Measurements from ENCODE around the gene IGF2BP1.
"Not testable (repeated sequence)": the region's sequence is repeated elsewhere in the genome, so short reads cannot be mapped to it uniquely, and the experiment has no call there.

The IGF2BP1 gene

DNA sequence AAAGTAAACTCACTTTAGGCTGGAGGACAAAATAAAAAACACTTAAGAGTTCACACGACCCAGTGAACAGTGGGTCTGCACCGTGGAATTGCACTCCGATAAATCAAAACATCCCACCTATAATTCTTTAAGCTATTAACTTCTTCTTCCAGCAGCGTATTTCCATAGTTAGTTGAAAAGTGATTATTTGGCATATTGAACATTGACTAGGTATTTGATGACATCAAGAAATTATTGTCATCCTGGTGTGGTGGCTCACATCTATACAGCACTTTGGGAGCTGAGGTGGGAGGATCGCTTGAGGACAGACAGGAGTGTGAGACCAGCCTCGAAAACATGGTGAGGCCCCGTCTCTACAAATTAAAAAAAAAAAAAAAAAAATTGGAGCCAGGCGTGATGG, 23.4 kb downstream of the IGF2BP1 start:
- DNase-seq = no peak

DNA sequence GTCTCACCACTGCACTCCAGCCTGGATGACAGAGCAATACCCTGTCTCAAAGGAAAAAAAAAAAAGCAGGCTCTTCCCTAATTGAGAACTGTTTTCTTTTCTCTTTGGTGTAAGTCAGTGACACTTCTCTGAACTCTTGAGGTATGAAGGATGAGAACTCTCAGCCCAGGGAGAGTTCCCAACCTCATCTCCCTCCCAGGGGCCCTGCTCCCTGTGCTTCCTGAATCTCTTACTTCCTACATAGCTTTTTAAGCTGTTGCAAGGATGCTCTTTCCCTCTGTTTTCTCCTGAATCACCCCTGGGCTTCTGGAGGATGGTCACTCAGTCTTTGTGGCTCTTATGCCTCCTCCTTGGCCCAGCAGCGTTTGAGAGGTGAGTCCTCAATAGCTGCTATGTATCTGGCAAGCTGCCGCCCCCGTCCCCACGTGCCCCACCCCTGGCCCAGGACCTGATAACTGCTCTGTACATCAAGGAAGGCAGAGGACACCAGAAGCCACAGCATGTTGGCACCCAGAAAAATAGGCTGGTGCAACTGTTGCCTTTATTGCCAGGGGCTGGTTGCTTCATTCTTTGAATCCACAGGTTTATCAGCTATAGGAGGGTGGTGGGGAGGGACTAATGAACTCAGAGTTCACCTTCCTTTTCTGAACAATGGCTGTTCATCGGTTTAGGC, 24.0 kb downstream of the IGF2BP1 start:
- peak; percentile 84 for DNase-seq

DNA sequence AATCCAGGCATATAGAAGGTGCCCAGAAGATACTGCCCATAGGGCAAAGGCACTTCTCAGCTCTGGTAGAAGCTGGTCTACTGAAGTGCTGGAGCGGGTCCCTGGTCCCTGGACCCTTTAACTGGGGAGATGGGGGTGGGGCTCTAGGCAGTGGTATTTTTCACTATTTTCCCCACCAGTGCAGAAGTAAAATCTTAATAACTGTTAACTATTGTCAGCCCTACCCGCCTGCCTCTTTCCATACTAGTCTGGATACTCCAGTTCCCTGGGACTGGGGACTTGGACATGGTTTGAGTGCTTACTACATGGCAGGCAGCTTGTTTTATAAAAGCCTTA, 24.6 kb downstream of the IGF2BP1 start:
- DNase-seq = no peak

DNA sequence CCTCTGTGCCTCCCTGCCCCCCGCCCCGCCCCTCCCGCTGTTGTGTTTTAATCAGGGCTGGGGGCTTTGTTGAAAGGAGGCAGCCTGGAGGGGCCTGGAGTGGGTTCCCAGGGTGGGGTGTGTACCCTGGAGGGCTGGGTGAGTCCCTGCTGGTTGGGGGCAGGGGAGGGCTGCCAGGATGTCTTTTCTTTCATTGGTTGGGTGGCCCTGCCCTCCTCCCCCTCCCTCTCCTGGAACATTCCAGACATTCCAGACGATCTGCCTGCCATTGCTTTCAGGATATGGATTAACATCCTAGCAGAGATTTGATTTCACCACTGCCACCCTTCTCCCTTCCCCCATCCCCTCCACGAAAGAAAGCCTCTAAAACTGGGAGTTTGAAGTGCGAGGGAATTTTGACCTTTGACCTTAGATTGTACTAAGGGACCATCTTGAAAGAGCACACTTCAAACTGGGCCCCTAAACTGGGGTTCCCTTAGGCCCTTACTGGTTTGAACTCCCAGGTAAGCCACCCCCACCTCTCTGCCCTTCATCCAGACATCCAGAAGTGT, 25.3 kb downstream of the IGF2BP1 start:
- peak; percentile 93 for DNase-seq

DNA sequence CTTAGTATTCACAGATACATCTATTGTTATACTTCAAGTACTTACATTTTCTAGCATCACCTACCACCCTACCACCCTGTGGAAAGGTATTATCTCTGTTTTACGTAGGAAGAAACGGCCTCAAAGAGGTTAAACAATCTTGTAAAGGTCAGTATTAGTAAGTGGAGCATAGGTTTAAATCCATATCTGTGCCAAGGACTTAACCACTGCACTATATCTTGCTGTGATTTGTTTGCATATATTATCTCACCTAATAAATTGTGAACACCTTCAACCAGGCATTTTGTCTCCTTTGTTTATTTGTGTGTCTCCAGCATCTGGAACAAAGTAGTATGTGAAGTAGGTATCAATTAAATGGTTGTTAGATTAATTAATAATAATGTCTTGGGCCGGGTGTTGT, 27.3 kb downstream of the IGF2BP1 start:
- no peak for DNase-seq

DNA sequence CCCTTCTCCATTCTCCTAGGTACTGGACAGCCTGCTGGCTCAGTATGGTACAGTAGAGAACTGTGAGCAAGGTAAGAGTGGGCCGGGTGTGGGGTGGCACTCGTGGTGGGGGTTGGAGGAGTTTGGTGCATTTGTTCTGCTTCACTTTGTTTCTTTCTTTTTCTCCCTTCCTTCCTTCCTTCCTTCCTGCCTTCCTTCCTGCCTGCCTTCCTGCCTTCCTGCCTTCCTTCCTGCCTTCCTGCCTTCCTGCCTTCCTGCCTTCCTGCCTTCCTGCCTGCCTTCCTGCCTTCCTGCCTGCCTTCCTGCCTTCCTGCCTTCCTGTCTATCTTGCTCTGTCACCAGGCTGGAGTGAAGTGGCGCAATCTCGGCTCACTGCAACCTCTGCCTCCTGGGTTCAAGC, 29.3 kb downstream of the IGF2BP1 start:
- not testable (repeated sequence) for DNase-seq

DNA sequence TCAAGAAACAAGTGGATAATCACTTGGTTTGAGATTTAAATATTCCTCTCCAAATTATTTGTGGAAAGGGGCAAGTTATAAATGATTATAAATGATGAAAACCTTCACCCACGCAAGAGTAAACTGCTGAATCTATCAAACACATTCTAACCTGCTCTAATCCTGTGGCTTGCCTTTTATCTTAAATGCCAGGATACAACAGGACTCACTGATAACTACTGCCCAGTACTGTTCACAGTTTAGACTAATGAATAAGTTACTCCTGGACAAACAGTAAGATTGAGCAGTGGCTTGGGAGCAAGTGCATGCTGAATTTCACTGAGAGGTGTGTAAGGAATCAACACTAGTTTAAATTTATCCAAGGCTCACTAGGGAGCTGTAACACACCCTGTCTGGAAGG, 31.1 kb downstream of the IGF2BP1 start:
- DNase-seq = no peak

DNA sequence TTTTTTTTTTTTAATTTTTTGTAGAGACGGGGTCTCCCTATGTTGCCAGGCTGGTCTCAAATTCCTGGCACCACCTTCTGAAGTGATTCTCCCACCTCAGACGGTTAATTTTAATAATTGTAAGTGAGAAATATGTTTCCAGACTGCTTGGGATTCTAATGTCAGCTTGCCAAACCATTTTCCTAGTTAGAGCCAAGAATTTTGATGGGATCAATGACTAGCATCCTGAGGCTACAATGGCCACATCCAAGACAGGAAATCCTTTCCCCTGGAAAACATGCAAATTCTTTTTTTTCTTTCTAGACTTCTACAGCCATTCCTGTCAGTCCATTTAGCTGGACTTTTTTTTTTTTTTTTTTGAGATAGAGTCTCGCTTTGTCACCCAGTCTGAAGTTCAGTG, 32.6 kb downstream of the IGF2BP1 start:
- peak; percentile 50 for DNase-seq

DNA sequence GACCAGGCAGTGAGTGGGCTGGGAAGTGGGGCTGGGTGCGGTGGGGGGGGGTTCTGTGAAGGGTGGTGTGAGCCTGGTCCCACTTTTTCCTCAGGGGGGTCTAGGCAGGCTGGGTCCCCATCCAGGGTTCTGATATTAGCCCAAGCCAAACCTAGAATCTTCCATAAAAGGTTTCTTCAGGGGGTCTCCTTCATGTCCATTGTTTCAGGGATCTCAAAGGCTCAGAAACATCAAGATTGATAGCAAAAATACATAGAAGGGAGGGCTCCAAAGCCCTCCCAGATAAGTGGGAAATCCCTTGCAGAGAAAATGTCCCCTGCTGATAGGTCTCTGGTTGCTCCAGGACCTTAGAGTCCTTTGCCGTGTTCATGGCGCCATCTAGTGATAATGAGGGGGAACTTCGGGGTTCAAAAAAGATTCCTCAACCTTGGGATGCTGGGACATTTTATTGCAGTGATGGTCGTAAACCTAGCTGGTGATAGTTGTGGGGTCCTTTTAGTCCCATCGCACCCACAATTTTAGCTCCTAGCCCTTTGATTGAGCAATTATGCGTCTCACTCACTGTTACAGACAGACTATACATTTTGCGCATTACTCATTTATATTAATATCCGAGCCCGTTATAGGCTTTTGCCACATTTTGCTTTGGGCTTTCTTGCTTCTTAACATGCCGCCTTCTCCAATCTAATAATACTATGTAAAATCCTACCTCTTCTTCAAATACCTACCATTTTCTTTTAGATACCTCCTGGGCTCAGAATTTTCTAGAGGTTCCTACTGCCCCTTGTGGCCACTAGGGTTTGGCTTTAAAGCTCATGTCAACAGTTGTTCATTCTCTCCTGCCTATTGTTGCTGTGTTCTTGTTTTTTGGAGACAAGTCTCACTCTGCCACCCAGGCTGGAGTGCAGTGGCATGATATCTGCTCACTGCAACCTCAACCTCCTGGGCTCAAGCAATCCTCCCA, 35.1 kb downstream of the IGF2BP1 start:
- DNase-seq = peak; percentile 82

DNA sequence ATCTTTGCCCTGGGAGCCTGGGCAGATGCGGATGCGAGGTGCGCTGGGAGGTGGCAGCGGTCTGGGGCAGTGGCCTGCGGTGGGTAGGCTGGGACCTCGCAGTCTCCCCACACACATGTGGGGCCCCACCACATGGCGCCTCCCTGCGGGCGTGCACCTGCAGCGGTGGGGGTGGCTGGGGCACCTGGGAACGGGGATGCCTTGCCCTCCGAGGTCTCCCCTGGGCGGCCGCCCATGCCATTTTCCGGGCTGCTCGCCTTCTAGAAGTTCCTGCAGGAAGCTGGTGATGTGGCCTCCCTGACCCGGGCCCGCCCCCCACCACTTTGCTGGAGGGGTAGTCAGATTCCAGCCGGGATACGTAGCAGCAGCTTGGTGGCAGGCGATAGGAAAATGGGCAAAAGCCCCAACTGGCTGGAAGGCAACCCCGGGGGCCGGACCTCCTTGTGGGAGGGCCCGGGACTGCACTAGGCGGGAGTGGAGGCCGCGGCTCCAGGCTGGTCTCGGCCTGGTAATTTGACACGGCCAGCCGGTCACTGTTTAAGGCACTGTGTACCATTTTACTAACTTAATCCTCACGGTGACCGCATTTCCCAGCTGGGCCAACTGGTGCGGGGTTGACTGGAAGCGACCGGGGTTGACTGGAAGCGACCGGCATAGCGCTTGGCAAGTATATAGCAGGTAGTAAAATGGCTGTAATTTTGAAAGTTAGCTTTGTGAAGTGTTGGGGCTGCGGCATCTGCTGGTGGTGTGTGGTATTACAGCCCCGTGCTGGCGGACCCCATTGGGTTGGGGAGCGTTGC, 38.5 kb downstream of the IGF2BP1 start:
- peak; percentile 44 for DNase-seq

DNA sequence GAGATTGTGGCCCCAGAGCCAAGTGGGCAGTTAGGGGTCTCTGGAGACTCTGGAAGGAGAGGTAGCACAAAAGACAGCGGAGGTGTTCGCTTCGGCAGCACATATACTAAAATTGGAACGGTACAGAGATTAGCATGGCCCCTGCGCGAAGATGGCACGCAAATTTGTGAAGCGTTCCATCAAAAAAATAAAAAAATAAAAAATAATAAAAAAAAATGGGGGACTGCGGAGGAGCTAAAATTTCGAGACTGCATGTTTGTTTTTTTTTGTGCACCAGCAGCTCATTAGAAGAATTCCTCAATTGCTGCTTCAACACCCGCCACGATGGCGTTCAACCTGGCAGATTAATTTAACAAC, 39.1 kb downstream of the IGF2BP1 start:
- no peak for DNase-seq

DNA sequence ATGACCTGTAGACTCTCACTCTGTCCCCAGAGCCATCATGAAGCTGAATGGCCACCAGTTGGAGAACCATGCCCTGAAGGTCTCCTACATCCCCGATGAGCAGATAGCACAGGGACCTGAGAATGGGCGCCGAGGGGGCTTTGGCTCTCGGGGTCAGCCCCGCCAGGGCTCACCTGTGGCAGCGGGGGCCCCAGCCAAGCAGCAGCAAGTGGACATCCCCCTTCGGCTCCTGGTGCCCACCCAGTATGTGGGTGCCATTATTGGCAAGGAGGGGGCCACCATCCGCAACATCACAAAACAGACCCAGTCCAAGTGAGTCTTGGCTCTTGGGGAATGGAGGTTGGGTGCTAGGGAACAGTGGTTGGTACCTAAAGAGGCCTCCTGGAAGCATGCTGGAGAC, 41.0 kb downstream of the IGF2BP1 start:
- DNase-seq = no peak

DNA sequence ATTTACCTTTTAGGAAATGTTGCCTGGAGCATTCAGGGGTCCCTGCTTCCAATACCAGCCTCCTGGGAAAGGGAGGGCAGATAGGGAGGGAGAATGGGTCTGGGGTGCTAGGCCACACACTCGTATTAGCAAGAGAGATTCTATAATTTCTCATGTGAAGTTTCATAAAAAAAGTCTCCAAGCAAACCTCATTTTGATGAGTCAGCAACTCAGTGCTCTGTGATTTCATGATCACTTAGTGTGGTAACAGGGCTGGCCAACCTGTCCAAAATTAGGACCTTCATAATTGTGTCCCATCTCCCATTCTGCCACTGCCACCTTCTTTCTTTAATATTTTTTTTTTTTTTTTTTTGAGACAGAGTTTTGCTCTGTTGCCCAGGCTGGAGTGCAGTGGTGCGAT, 41.4 kb downstream of the IGF2BP1 start:
- DNase-seq = no peak

DNA sequence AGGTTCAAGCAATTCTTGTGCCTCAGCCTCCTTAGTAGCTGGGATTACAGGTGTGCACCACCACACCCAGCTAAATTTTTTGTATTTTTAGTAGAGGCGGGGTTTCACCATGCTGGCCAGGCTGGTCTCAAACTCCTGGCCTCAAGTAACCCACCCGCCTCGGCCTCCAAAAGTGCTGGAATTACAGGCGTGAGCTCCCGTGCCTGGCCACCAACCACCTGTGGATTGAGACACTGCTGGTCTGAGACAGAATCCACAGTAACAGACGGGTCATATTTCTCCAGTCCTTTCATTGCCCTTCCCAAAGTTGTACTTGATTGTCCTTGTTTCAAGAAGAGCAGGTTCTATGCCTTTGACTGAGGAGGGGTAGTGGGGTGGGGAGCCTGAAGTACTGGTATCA, 42.3 kb downstream of the IGF2BP1 start:
- DNase-seq = not testable (repeated sequence)

DNA sequence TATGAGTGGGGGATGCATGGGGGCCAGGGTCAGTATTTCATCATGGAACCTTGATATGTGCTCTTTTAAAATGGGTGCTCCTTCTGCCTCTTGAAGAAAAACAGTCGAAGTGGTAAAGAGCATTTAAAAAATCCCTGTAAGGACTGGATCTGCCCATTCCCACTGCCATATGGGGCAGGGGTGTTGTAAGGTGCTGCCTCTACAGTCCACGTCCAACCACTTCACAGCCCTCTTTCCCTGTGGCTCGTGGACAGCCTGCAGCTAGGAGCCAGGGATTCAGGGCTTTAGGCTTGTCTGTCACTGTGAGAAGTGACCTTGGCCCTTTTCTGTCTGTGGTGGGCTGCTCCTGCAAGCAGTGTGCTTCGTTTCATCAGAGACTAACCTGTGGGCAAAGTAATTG, 44.3 kb downstream of the IGF2BP1 start:
- no peak for DNase-seq

DNA sequence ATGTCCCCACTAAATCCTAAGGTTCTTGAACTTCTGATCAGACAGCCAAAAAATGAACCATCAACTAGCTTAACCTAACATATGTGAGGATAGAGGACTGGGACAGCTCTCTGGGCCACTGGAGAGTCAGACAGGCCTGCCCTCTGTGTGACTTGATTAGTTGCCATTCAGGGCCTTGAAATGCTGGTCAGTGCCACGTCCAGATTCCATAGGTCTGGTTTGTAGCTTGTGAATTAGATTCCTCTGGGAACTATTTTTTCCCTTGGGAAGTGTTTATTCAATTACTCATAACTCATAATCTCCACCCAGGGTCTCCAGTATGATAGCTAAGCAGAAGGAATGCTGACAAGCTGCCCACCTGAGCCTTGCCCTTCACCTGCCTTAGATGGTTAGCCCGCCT, 48.2 kb downstream of the IGF2BP1 start:
- no peak for DNase-seq

DNA sequence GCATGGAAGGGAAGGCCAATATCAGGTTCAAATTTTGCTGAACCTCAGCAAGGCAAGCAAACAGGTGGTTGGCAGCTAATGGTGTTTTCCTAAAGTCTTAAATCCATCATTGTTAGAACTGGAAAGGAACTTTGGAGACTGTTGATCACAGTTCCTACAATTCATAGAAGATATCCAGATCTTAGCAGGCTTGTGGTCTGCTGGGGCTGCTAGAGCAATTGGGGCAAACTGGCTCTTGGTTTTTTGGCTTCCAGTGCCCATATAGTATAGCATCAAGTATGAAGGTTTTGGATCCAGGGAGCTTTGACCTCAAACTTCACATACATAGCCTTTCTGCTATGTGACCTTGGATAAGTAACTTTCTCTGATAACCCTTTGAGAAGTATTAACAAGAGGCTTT, 49.7 kb downstream of the IGF2BP1 start:
- DNase-seq = no peak

DNA sequence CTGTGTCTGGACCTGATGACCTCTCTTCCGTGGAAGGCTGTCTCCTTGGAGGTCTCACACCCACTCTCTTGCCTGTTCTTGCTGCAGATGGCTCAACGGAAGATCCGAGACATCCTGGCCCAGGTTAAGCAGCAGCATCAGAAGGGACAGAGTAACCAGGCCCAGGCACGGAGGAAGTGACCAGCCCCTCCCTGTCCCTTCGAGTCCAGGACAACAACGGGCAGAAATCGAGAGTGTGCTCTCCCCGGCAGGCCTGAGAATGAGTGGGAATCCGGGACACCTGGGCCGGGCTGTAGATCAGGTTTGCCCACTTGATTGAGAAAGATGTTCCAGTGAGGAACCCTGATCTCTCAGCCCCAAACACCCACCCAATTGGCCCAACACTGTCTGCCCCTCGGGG, 52.1 kb downstream of the IGF2BP1 start:
- no peak for DNase-seq

DNA sequence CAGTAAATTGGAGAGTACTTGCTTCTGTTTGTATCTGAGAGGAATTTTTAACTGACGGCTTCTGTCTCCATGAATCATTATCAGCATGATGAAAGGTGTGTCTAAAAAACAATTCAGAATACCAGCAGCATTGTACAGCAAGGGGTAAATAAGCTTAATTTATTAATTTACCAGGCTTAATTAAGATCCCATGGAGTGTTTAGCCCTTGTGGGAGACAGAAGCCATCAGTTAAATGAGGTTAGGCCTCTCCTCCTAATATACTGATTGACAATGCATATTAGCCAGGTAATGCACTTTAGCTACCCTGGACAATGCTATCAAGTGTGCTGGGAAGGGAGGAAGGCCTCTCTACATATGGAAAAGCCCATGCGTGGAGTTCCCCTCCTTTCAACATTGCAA, 53.4 kb downstream of the IGF2BP1 start:
- DNase-seq = no peak

DNA sequence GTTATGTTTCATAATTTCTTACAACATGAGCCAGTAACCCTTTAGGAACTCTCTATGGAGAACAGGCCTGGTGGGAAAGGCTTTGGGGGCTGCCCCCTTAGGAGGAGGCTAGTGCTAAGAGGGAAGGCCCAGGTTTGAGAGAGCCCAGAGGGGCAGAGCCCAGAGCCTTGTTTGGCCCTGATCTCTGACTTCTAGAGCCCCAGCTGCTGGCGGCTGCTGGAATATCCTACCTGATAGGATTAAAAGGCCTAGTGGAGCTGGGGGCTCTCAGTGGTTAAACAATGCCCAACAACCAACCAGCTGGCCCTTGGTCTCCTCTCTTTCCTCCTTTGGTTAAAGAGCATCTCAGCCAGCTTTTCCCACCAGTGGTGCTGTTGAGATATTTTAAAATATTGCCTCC, 54.1 kb downstream of the IGF2BP1 start:
- no peak for DNase-seq

DNA sequence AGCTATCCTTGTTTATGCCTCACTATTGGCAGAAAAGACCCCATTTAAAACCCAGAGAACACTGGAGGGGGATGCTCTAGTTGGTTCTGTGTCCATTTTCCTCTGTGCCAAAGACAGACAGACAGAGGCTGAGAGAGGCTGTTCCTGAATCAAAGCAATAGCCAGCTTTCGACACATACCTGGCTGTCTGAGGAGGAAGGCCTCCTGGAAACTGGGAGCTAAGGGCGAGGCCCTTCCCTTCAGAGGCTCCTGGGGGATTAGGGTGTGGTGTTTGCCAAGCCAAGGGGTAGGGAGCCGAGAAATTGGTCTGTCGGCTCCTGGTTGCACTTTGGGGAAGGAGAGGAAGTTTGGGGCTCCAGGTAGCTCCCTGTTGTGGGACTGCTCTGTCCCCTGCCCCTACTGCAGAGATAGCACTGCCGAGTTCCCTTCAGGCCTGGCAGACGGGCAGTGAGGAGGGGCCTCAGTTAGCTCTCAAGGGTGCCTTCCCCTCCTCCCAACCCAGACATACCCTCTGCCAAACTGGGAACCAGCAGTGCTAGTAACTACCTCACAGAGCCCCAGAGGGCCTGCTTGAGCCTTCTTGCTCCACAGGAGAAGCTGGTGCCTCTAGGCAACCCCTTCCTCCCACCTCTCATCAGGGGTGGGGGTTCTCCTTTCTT, 56.1 kb downstream of the IGF2BP1 start:
- DNase-seq = no peak

DNA sequence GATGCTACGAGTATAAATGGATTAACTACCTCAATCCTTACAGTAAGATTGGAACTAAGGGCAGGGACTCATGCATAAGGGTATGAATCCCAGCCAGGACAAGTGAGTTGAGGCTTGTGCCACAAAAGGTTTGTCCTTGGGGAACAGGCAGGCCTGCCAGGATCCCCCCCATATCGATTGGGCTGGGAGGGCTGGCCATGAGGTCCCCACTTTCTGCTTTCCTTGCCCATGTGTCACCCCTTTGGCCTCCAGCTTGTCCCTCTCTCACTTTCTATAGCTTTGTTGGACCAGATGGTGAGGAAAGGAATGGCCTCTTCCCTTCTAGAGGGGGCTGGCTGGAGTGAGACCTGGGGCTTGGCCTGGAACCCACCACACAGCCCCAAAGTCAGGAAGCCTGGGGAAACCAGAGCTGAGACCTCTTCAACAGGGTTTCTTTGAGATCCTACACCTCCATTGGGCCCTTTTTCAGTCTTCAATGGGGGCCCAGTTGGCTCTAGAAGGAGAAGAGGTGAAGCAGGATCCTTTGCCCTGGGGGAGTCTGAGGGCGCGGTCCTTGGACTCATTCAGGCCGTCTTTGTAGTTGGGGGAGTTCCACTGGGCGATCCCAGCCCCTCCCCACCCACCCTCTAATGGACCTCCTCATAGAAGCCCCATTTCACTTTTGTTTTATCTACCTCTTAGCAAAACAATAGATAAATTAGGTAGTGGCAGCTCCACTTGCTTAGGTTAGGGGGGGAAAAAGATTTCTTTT, 57.3 kb downstream of the IGF2BP1 start:
- no peak for DNase-seq
